Measurements from ENCODE around the gene BNC2. TPM values are rescaled to one million over a fixed set of nuclear protein-coding genes. Genes with fewer than 3 reads are reported as not detected.

Gene BNC2
- total and polyA plus RNA-seq, 8 donors, result 0.28 to 7.6 (median 0.99) TPM

GRCh38 chr9:16461851-16462250, 408.6 kb downstream of the BNC2 start:
- WGBS, 2 donors, result 56 to 57% methylated on average over 2 of the region's 2 CpGs
- FAIRE-seq (no peak), ATAC-seq (no peak), DNase-seq (no peak)
- Histone ChIP-seq H3K9me3 (no peaks in the 10 kb centered on the region), H3K4me3 (no peak overlapping the region), H3K4me1 (no peaks in the 10 kb centered on the region), H3K27ac (no peak overlapping the region), H3K27me3 (no peaks in the 10 kb centered on the region), H3K36me3 (no peaks in the 10 kb centered on the region)
- TF ChIP-seq CTCF (IDR thresholded peaks at IDR 0.05), result no peak
- intact Hi-C loops (cut with DNase I), result no loop called here

GRCh38 chr9:16461137-16461840, 409.2 kb downstream of the BNC2 start:
- 64 to 67% methylated on average over 12 of the region's 12 CpGs for WGBS, 2 donors
- TF ChIP-seq CTCF (IDR thresholded peaks at IDR 0.05), result no peak
- H3K4me1 ChIP-seq, result no peaks in the 10 kb centered on the region
- H3K27ac ChIP-seq, result no peak overlapping the region
- no peaks in the 10 kb centered on the region for H3K9me3 ChIP-seq
- ATAC-seq, result no peak
- DNase-seq, result no peak
- H3K4me3 ChIP-seq, result no peak overlapping the region
- no peaks in the 10 kb centered on the region for H3K36me3 ChIP-seq
- no peaks in the 10 kb centered on the region for H3K27me3 ChIP-seq
- intact Hi-C loops (cut with DNase I), result no loop called here
- no peak for FAIRE-seq

- TF ChIP-seq CTCF (IDR thresholded peaks at IDR 0.05), result no peak
- DNase-seq (no peak), FAIRE-seq (no peak), ATAC-seq (no peak)
- intact Hi-C loops (cut with DNase I), result no loop called here
- Histone ChIP-seq H3K9me3 (no peaks in the 10 kb centered on the region), H3K27ac (no peak overlapping the region), H3K27me3 (no peaks in the 10 kb centered on the region), H3K4me3 (no peak overlapping the region), H3K4me1 (no peaks in the 10 kb centered on the region), H3K36me3 (no peaks in the 10 kb centered on the region)
- 79 to 93% methylated on average over 6 of the region's 6 CpGs for WGBS, 2 donors
These were observed 409.8 kb downstream of the BNC2 start for GRCh38 chr9:16460696-16461095.

DNA sequence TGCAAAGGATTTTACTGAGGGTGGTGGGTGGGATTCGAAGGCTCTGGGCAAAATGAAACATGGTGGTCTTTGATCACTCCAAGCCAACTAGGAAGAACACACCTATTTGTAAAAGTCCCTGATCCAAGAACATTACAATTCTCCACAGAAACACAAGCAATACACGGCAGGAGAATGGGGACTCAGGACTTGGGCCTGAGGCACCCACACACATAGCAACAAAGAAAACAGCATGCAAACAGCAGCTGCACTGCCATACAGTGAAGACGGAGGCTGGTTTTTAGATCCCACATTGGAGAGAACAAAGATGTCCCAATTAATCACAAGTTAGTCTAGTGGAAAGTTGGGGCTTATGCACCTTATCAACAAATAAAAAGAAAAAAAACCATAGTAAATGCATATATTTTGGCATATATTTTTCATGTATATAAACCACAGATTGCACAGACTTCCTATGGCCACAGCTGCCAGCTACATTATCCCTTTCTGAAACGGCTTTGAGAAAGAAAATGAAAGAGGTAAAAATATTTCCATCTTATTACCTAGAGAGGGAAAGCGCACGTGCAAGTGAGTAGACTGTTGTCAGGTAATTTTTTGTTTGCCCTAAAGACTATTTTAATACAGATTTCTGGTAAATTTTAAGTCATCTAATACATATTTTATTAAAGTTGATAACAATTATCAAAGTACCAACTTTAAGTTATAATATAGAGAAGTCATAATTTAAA, 410.9 kb downstream of the BNC2 start:
- 65 to 83% methylated on average over 6 of the region's 6 CpGs for WGBS, 2 donors
- no peaks in the 10 kb centered on the region for H3K4me1 ChIP-seq
- H3K4me3 ChIP-seq, result no peak overlapping the region
- no peak for ATAC-seq
- H3K9me3 ChIP-seq, result no peaks in the 10 kb centered on the region
- FAIRE-seq, result no peak
- no peaks in the 10 kb centered on the region for H3K27me3 ChIP-seq
- no peak overlapping the region for H3K27ac ChIP-seq
- TF ChIP-seq CTCF (IDR thresholded peaks at IDR 0.05), result no peak
- no peaks in the 10 kb centered on the region for H3K36me3 ChIP-seq
- DNase-seq, result no peak
- intact Hi-C loops (cut with DNase I), result no loop called here
